NB4 (cell line): ENCODE results near the gene NAA20.

Experiments
- CTCF ChIP-seq: IDR thresholded peaks from one replicate; pipeline ENCODE4 v1.5.1; 2012; ENCODE audit warnings: low read depth, low read length
- MAX ChIP-seq: IDR thresholded peaks from 2 replicates; pipeline ENCODE4 v1.6.1; 2011; ENCODE audit warnings: low read depth, low read length
- MYC ChIP-seq: IDR thresholded peaks from 2 replicates; pipeline ENCODE4 v1.6.1; 2011; ENCODE audit warnings: low read depth, low read length
- POLR2A ChIP-seq: IDR thresholded peaks from 2 replicates; pipeline ENCODE4 v1.6.1; 2011; ENCODE audit warnings: mild to moderate bottlenecking; ENCODE audit not compliant: insufficient read length; ENCODE audit errors: extremely low read depth

- TF ChIP-seq CTCF (no peak), MAX (peak; percentile 93), POLR2A (peak; percentile 44), MYC (peak; percentile 68; the same call in 1 of the 2 replicates)
Observed at GRCh38 chr20:20052074-20052970, 35.2 kb downstream of the NAA20 start, which contains the start of the genes CFAP61 and CRNKL1.
